HEK293T (cell line): ENCODE data around the gene HKDC1.

Source experiments
- ARNT ChIP-seq: fragments of 450-650 bp; IDR thresholded peaks from 2 replicates; pipeline ENCODE4 v1.6.1; 2017; ENCODE audit warnings: mild to moderate bottlenecking
- FOXA1 ChIP-seq: fragments of 450-650 bp; IDR thresholded peaks from 2 replicates; pipeline ENCODE4 v1.6.1; 2016; ENCODE audit warnings: mild to moderate bottlenecking
- FOXM1 ChIP-seq: fragments of 450-650 bp; IDR thresholded peaks from 2 replicates; pipeline ENCODE4 v1.6.1; 2017; ENCODE audit warnings: mild to moderate bottlenecking, borderline replicate concordance
- L3MBTL2 ChIP-seq: fragments of 450-650 bp; conservative IDR thresholded peaks from 2 replicates; pipeline ENCODE4 v1.6.1; 2016; ENCODE audit warnings: mild to moderate bottlenecking

- TF ChIP-seq L3MBTL2 (no peak), FOXA1 (no peak), ARNT (no peak), FOXM1 (no peak)
Measured at GRCh38 chr10:69259547-69260243, 39.6 kb downstream of the HKDC1 start.
